Mesothelial cell of epicardium (in vitro differentiated cells): ENCODE data around the gene CTNNBIP1. TPM values are rescaled to one million over a fixed set of nuclear protein-coding genes. Genes with fewer than 3 reads are reported as not detected.

Experiments
- DNase-seq, 2 experiments: peaks; one replicate each; pipeline ENCODE4 v3.0.0; 2021; ENCODE audit warnings: low spot score in 2 of 2; ENCODE audit not compliant: unreplicated experiment in 2 of 2
- H3K27ac Mint-ChIP-seq: 2 replicates; pipeline ENCODE4 v1.8.0; 2021; ENCODE audit warnings: mixed read lengths
- H3K27me3 Mint-ChIP-seq: 2 replicates; pipeline ENCODE4 v1.8.0; 2021; ENCODE audit warnings: low read depth, mixed read lengths
- H3K36me3 Mint-ChIP-seq: 2 replicates; pipeline ENCODE4 v1.8.0; 2021; ENCODE audit warnings: mixed read lengths
- H3K4me1 Mint-ChIP-seq: 2 replicates; pipeline ENCODE4 v1.8.0; 2021; ENCODE audit warnings: mixed read lengths
- H3K4me3 Mint-ChIP-seq: 2 replicates; pipeline ENCODE4 v1.8.0; 2021; ENCODE audit warnings: mild to moderate bottlenecking, moderate library complexity, mixed read lengths
- H3K9me3 Mint-ChIP-seq: 2 replicates; pipeline ENCODE4 v1.8.0; 2021; ENCODE audit warnings: mixed read lengths
- total RNA-seq: library from RNA; stranded (reverse); gene quantifications from 3 replicates; pipeline ENCODE4 v1.2.1, GENCODE V29; 2021
- TF ChIP-seq, protein P1 (sequence below): fragments of 200-600 bp; sonication (generic); IDR thresholded peaks from one replicate; pipeline ENCODE4 v1.5.0; 2021; ENCODE audit warnings: antibody characterized with exemption; ENCODE audit not compliant: unreplicated experiment

The CTNNBIP1 gene
- total RNA-seq, 1 donor from 2014 or later, result 51.5 TPM

GRCh38 chr1:9865724-9866123 is 44.3 kb downstream of the CTNNBIP1 start:
- no peaks in the 10 kb centered on the region for H3K9me3 Mint-ChIP-seq
- no peaks in the 10 kb centered on the region for H3K4me1 Mint-ChIP-seq
- no peak overlapping the region for H3K27ac Mint-ChIP-seq
- H3K27me3 Mint-ChIP-seq, result no peaks in the 10 kb centered on the region
- H3K4me3 Mint-ChIP-seq, result no peak overlapping the region
- DNase-seq, result no peak
- peaks cover 5% of the 10 kb centered on the region for H3K36me3 Mint-ChIP-seq
- TF ChIP-seq, protein P1, sequence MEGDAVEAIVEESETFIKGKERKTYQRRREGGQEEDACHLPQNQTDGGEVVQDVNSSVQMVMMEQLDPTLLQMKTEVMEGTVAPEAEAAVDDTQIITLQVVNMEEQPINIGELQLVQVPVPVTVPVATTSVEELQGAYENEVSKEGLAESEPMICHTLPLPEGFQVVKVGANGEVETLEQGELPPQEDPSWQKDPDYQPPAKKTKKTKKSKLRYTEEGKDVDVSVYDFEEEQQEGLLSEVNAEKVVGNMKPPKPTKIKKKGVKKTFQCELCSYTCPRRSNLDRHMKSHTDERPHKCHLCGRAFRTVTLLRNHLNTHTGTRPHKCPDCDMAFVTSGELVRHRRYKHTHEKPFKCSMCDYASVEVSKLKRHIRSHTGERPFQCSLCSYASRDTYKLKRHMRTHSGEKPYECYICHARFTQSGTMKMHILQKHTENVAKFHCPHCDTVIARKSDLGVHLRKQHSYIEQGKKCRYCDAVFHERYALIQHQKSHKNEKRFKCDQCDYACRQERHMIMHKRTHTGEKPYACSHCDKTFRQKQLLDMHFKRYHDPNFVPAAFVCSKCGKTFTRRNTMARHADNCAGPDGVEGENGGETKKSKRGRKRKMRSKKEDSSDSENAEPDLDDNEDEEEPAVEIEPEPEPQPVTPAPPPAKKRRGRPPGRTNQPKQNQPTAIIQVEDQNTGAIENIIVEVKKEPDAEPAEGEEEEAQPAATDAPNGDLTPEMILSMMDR, result no peak

DNA sequence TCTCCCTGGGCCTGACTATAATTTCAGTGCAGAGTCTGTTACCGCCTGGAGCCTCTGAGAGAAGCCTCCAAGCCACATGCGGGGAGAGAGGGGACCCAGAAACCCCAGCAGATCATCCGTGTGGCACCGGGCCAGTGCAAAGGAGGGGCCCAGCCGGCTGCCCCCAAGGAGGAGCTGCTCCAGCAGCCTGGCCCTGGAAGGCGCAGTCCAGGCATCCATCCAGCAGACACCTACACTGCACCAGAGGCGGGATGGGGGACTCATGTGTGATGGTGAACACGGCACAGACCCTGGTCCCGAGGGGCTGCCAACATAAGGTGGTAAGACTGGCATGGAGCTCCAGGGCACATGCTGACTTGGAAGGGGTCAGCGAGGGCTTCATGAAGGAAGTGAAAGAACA is 46.7 kb downstream of the CTNNBIP1 start:
- TF ChIP-seq, protein P1, result no peak
- Mint-ChIP-seq H3K27ac (no peak overlapping the region), H3K4me1 (no peaks in the 10 kb centered on the region), H3K36me3 (peaks cover 10% of the 10 kb centered on the region), H3K27me3 (no peaks in the 10 kb centered on the region), H3K9me3 (peaks cover 3% of the 10 kb centered on the region), H3K4me3 (no peak overlapping the region)
- no peak for DNase-seq

DNA sequence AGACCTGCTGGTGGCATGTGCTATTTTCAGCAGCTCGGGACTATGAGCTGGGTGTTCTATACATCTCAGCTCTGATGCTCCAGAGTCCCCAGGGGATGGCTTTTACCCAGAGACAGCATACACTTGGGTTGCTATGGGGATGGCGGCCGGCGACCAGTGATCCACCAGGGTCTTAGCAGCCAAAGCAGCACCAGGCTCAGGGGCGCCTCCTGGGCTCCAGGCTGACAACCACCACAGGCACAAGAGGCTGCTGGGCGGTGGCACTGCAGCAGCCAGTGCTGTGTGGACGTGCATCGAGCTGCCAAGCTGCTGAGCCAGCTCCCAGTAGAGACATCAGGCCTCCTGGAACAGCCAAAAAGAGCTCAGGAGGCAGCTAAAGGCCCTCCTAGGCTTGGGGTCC is 48.7 kb downstream of the CTNNBIP1 start:
- Mint-ChIP-seq H3K27me3 (no peaks in the 10 kb centered on the region), H3K4me1 (no peaks in the 10 kb centered on the region), H3K27ac (no peak overlapping the region), H3K4me3 (no peak overlapping the region), H3K9me3 (peaks cover 4% of the 10 kb centered on the region), H3K36me3 (peaks cover 15% of the 10 kb centered on the region)
- DNase-seq, result no peak
- TF ChIP-seq, protein P1, result no peak

DNA sequence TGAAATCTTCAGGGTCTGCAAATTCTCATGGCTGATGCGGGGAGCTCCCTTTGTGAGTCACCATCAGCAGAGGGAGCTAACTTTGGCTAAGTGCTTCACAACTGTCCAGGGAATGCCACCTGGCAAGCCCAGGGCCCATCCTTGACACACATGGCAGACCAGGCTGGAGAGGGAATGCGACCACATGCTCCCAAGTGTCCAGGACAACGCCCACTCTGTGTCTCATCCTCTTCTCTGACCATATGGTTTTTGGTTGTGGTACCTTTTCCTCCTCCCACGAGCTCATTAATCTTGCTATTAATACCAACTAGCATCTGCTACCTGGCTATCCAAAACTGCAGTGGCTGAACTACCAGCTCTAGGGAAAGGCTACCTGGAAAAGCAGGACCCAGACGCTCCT is 49.2 kb downstream of the CTNNBIP1 start:
- no peak overlapping the region for H3K4me3 Mint-ChIP-seq
- no peaks in the 10 kb centered on the region for H3K27me3 Mint-ChIP-seq
- H3K36me3 Mint-ChIP-seq, result peaks cover 15% of the 10 kb centered on the region
- DNase-seq, result no peak
- H3K27ac Mint-ChIP-seq, result no peak overlapping the region
- TF ChIP-seq, protein P1, result no peak
- H3K4me1 Mint-ChIP-seq, result no peaks in the 10 kb centered on the region
- peaks cover 4% of the 10 kb centered on the region for H3K9me3 Mint-ChIP-seq

DNA sequence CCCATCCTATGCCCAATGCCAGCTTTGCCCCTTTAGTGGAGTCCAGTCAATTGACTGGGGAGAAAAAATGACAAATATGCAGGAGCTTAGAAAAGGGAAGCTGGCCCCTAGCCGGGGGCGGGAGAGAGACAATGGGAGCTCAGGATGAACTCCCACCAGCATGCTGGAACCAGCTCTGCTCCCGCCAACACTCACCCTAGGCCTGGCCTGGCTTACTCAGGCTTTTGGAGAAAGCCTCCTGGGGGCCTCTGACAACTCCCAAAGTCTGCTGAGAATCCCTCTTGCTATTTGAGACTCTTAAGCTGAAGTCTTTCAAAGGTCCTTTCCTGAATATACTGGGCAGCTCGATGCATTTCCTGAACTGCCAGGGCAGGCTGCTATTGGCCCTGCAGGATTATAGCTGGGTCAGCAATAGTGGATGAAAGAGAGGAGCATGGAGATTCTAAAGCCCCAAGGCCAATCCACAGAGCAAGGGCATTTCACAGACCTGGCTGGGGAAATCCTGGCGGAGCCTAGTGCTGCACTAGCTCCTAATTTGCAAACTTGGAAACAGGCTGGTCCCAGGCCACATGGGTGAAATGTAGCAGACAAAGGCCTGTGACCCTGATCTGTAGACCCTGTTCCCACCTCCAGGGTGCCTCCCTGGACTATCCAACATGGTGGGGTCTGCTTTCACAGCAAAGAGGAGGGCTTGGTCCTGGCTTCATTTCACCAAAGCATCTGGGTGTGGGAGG is 50.6 kb downstream of the CTNNBIP1 start:
- no peak for DNase-seq
- H3K27ac Mint-ChIP-seq, result no peak overlapping the region
- TF ChIP-seq, protein P1, result no peak

More for the DNA sequence above, 50.6 kb downstream of the CTNNBIP1 start:
- Mint-ChIP-seq H3K36me3 (peaks cover 22% of the 10 kb centered on the region), H3K4me1 (no peaks in the 10 kb centered on the region), H3K4me3 (no peak overlapping the region), H3K9me3 (peaks cover 4% of the 10 kb centered on the region), H3K27me3 (no peaks in the 10 kb centered on the region)
